ENCODE results near the gene CERS1.
A peak's percentile ranks its signal among the peaks of the same experiment; 100 is the strongest.

Gene CERS1

DNA sequence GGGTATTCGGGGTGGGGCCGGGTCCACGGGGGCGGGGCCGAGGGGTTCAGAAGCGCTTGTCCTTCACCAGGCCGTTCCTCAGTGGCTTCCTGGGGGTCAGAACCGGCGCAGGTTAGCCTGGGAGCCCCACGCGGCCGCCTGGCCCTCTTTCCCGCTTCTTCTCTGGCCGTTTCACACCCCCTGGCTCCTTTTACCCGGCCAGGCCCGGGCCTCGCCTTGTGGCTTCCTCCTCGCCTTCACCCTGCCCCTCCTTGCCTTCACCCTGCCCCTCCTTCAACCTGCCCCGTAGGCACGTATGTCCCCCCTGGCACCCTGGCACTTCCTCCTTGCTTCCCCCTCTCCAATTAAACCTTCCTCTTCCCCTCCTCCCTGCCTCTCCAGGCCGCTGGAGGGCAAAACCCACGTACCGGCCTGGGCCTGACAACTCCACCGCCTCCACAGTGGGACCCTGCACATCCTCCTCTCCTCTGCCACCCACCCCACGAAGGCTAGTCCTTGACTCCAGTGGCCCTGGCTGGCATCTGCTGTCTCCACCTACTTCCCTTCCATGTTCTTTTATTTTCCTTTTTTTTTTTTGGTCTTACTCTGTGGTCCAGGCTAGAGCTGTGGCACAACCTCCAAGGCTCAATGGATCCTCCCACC, 25.3 kb downstream of the CERS1 start:
- no peak for DNase-seq

DNA sequence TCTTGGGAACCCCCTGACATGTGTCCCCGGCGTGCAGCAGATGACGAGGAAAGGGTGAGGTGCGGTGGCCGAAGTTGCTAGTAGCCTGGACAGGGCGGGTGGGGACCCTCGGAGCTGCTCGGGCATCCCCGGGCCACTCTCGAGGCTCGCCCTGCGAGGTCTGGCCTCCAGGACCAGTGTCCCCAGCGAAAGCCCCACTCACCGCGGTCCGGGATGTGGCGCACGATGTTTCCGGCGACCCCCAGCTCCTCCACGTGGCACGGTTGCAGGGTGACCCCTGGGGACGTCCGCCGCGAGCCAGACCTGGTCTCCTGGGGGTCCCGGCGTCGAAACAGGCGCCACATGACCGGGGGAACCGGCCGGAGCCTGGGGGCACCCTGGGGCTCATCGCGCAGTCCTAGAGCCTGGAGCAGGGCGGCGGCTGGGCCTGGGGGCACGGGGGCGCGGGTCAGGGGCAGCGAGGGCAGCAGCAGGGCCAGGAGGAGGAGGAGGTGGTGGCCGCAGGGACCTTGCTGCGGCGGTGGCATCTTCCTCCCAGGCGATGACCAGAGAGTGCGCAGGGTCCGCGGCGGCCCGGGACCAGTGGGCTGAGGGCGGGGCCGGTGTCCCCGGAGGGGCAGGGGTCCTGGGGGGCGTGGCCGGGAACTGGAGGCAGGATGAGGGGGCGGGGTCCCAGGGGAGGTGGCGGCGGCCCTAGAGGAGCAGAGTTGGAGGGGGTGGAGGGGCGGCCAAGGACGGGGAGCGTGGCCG, 26.0 kb downstream of the CERS1 start:
- DNase-seq: no peak

DNA sequence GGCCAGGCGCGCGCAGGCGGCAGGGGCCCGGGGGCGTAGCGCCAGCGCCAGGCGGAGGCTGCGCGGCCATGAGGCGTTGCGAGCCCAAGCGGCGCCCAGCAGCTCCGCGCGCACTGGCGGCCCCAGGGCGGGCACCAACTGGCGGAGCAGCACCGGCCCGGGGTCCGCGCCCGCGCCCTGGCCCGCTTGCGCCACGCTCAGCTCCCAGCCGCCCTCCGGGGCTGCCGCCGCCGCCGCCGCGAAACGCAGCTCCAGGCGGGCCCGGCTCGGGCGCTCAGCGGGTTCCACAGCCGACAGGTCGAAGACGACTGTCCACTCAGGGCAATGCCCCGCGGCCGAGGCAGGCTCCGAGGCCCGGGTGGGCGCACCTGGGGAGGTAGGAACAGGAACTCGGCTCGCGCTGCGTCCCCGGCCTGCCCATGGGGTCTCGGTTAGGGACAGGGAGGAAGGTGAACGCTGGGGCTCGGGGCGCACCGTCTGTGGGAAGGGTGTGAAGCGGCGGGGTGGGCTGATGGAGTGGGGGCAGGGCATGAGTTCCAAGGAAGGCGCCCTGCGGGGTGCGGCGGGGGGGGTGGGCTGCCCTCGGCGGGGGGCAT, 26.8 kb downstream of the CERS1 start:
- no peak for DNase-seq

DNA sequence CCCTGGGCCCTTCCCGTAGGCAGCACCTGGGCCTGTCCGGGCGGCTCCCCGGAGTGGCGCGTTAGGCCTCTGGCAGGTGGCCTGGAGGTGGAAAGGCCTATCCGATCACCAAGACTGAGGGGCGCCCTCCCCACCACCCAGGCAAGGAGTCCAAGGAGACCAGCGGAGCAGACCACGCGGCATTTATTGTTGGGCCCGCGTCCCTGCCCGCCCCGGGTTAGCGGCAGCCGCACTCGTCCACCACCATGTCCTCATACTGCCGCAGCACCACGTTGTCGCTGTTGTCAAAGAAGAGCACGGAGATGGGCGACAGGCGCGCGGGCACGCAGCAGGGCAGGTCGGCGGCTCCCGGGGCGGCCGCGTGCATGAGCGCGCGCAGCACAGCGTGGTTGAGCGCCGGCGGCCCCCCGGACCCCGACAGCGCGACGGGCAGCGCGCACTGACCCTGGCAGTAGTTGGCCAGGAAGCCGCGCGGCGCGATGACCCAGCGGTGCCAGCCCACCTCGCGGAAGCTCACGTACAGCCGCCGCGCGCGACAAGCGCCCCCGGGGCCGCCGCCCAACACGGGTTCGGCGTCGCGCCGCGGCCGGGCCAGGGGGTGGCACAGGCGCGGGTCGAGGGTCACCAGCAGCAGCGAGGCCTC, 27.5 kb downstream of the CERS1 start:
- no peak for DNase-seq

DNA sequence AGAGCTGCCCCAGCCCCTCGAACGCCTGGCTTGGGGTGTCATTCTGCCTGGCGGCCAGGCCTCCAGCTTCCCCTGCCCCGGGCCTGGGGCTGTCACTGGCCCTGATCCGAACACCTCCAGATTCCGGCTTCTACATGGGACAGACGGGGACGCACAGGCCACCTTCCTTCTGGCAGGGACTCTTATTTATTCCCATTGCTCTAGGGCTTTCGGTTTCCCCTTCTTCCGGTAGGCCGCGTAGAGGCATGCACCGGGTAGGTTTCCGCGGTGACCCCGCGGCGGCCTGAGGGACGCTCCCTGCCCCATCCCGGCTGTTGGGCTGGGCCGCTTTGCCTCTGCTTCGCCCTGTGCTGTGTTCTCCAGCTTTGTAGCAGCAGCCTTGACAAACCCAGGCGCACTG, 28.2 kb downstream of the CERS1 start:
- no peak for DNase-seq

DNA sequence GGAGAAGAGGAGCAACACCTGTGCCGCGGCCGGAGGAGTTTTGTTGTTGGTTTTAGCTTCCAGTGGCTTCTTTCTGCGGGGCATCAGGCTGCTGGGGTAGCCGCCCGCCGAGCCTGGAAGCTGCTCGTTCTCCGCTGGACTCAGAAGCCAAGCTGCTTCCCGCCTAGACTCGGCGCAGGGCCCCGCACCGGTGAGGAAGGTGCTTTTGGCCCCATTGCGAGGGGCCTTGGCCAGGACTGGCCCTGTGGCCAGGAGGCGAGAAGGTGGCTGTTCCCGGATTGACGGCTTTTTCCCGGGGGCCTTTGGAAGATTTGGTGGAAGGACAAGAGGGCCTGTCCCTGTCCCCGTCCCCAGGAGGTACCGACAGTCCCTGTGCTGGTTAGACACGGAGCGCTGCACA, 28.8 kb downstream of the CERS1 start:
- DNase-seq: no peak

DNA sequence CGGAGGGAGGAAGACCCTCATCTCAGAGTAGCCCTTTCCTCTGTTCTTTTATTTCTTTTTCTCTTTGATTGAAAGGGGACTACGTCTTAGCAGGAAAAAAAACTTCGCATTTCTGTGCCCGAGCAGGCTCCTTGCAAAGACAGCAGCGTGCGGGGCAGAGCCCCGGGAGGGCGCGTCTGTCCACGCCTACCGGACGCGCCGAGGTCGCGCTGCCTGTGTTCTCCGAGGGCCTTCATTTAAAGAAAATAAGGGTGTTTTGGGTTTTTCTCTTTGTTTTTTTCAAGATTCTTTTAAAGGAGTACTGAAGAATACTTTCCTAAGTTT, 29.2 kb downstream of the CERS1 start:
- DNase-seq: no peak

DNA sequence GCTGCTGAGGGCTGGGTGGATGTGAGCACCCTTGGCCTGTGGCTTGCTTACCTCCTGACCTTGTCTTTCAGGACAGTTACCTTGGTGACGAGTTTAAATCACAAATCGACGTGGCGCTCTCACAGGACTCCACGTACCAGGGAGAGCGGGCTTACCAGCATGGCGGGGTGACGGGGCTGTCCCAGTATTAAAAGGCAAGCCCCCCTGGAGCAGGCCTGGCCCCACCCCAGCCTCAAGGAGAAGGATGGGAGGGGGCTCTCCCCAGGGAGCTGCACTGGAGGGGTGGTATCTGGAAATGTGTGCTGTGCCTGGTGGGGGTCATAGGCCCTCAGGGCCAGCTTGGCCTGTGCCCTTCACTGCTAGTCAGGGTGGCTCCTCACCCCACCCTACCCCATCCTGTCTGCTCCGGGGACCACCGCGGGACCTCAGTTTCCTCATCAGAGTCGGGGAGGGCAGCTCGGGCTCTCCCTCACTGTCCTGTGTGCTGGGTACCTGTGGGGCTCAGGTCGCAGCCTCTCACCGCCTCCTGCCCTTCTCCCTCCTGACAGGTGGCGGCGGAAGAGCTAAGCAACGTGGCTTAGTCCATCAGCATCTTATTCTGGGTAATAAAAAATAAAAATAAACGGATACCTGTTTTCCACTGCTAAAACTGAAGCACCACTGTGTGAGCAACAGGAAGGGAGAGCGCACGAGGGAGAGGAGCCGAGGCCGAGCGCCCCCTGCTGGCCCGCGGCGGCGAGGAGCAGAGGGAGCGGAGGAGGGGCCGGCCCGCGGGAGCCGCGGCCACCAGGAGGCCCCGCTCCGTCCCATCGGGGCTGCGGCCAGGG, 29.8 kb downstream of the CERS1 start:
- peak; percentile 49 for DNase-seq

DNA sequence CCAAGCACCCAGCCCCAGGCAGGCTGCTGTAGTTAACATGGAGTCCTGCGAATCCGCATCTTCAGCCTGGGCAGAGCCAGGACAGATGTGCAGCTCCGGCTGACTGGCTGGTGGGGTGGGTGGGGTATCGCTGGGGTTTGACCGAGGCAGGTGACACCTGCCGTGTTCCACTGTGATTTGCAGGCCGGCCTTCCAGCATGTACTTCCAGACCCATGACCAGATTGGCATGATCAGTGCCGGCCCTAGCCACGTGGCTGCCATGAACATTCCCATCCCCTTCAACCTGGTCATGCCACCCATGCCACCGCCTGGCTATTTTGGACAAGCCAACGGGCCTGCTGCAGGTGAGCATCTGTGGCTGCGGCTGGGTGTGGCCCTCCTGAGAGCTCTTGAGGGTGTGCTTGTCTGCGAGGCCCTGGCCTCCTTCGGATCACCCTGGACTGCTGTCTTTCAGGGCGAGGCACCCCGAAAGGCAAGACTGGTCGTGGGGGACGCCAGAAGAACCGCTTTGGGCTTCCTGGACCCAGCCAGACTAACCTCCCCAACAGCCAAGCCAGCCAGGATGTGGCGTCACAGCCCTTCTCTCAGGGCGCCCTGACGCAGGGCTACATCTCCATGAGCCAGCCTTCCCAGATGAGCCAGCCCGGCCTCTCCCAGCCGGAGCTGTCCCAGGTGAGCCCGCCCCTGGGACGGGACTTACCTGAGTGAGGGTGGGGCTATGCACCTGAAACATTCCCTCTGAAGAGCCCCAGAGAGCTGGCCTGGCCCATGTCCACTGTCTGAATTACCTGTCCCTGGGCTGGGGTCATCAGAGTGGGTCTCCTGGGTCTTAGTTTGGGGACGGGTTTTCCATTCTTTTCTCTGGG, 30.6 kb downstream of the CERS1 start:
- DNase-seq: no peak

DNA sequence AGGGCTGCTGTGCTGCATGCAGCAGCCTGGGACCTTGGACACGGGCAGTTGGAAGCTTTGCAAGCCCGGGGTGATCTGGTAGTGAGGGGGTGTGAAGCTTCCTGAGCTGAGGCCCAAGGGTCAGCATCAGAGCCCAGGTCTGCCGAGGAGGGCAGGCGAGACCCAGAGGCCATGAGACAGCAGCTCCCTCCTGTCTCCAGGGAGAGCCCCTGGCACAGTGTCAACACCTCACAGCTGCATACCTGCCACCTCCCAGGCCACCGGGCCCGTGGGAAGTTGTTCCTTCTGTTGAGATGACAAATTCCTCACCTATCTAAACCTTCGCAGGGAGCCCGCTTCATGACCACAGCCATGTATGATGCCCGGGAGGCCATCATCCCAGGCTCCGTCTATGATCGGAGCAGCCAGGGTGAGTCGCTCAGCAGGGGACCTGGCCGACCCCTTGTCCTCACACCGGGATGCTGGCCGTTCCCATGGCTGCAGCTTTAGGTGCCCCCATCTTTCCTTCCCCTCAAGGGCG, 32.1 kb downstream of the CERS1 start:
- DNase-seq: no peak

DNA sequence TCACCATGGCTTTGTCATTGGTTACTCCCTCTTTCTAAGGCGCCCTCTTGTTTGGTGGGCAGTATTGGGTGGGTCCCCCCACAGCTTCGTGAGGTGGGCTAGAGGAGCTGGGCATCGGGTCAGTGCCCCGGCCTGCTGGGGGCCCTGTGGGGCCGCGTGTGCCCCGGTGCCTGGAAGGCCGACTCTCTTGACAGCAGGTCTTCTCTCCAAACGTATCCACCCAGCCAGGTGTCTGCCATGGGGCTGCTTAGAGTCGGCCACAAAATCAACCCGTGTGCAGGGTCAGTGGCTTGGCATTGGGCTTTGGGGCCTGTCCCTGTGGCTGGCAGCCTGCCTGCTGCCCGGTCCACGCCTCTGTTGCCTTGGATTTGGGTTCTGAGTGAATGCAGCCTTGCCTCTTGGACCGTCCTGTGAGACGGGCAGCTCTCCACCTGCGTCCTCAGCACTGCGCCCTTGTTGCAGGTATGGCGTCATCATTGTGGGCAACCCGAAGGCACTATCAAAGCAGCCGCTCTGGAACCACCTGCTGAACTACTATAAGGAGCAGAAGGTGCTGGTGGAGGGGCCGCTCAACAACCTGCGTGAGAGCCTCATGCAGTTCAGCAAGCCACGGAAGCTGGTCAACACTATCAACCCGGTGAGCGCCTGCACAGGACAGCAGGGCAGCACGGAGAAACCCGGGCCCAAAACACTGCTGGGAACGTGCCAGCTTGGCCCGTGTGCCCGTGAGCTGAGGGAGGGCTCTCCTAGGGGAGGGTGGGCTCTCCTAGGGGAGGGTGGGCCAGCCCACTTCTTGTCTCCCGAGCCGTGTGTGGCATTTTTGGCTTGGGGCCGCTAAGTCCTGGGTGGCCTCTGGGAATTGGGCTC, 32.7 kb downstream of the CERS1 start:
- no peak for DNase-seq

DNA sequence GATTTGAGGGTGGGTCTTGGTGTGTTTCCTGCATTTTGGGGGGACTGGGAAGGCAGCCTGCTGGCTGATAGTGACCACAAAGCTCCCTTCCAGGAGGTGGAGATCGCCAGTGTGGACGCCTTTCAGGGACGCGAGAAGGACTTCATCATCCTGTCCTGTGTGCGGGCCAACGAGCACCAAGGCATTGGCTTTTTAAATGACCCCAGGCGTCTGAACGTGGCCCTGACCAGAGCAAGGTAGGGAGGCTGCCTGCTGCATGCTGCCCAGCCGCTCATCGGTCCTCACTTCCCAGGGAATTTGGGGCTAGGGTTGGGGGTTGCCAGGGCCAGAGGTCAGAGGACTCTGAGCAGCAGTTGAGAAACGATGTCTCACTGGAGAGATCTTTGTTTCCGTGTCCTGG, 34.0 kb downstream of the CERS1 start:
- DNase-seq: no peak

DNA sequence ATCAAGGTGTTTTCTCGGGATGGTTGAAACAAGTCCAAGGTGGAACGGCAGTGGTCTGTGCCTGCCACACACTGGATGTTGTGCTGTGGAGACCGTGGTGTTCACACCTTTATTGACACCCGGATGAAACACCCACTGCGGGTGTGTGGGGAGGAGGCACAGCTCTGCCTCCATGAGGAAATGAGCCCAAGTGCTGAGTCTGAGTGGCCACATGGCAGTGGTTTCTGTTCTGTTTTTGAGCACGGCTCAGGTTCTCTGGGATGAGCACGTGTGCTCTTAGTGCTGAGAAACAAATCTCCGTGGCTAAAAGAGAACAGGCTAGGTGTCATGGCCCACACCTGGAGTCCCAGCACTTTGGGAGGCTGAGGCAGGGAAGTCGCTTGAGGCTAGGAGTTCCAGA, 34.7 kb downstream of the CERS1 start:
- DNase-seq: peak; percentile 39

DNA sequence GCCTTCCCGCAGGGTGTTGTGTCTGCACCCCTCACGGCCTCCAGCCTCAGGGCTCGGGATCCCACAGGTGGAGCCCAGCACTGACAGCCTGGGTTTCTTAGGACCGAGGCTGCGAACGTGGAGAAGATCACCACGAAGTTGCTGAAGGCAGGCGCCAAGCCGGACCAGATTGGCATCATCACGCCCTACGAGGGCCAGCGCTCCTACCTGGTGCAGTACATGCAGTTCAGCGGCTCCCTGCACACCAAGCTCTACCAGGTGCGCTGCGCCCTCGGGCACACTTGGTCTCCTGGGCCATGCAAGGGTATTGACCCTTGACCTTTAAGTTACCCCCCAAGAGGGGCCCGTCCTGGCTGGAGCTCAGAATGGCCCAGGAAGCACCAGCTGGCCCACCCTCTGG, 35.2 kb downstream of the CERS1 start:
- no peak for DNase-seq

DNA sequence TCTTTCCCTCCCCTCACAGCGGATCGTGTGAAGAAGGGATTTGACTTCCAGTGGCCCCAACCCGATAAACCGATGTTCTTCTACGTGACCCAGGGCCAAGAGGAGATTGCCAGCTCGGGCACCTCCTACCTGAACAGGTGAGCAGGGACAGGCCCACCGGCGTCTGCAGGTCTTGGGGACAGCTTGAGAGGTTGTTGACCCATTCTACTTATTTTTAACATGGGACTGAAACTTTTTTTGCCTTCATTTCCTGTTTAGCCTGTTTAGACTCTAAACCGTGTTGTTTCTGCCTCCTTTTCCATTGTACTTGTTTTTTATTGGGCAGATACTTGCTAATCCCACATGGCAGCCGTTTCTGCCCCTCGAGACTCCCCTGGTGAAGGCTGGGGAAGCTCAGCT, 35.7 kb downstream of the CERS1 start:
- DNase-seq: no peak

DNA sequence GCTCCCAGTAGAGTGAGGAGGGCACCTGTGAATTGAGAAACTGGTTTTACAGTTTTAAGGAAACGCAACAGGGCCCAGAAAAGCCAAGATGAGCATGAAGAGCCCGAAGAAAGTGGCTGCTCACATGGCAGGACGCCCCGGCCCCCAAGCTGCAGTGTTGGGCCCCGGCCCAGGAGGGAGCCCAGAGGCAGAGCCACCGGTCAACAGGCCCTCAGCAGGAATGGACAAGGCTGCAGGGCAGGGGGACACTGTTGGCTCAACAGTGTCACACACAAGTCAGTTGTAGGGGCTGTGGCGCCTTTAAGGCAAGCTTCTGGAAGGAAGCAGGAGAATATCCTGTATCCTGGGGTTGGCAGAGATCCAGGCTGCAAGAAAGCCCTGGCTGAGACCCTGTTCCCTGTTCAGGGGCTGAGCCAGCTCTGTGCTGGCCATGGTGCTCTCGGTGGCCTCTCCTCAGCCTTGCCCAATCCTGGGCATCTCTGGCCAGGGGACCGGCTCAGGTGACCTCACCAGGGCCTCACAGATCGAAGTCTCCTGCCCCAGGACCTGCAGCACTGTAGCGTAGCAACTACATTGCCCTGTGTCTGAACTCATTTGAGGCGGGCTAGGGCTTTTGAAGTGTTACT, 36.2 kb downstream of the CERS1 start:
- DNase-seq: no peak

DNA sequence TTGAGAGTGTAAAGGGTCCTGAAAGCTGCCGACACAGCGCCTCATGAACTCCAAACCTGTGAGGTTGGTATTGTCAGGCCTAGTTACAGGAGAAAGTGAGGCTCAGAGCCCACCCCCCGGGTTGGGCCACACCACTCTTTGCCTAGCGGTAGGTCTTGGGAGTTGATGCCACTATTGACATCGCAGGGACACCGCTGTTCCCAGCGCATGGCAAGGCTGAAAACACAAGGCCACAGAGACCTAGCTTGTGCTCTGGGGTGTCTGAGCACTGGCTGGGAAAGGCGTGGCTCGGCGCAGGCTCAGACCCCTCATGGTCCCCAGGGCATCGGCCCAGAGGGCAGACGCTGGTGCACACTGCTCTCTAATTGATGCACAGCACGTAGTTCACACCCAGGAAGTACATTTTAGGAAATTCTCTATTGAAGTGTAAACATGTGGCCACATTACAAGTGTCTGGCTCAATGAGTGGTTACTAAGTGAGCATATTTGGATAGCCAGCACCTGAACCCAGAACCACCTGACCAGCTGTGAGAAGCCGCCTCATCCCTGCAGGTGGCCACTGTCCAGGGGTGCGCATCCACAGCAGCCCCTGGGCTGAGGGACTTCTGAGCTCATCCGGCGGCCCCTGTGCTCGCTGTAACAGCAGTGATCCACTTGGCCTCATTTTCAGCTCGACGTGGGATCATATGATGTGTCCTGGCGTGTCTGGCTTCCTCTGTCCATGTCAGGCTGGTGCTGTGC, 36.9 kb downstream of the CERS1 start:
- DNase-seq: no peak

DNA sequence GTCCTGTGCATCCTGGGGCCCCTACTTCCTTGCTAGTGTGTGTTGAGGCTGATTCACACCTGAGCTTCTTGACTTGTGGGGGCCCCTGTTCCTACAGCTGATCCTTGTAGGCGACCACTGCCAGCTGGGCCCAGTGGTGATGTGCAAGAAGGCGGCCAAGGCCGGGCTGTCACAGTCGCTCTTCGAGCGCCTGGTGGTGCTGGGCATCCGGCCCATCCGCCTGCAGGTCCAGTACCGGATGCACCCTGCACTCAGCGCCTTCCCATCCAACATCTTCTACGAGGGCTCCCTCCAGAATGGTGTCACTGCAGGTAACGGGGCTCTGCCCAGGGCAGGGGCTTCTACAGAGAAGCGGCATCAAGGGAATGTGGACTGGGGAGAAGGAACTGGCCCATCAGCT, 38.7 kb downstream of the CERS1 start:
- no peak for DNase-seq

DNA sequence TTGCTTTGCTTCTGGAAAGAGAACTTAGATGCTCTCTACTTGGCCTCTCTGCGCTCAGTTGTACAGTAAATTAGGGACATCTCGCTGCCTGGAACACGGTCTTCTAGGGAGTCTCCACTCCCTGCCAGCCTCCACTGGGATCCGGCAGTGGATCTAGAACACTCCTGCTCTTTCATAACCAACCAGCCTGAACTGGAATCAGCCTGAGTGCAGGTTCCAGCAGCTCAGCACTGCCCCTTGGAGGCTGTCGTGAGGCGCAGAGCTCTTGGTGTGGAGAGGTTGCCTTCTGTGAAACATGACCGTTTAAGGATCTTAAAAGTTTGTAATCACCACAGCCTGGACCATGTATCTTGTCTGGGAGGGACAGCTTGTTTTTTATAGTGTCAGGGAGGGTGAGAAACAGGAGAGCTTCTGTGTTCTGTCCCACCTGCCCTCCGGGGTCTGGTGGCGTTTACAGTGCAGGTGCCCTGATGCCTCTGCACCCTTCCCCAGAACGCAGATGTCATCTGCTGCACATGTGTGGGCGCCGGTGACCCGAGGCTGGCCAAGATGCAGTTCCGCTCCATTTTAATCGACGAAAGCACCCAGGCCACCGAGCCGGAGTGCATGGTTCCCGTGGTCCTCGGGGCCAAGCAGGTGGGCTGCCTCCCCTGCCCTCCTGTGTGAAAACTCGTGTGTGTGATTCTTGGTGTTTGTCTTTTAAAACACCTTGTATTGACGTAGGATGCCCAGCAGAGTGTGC, 39.4 kb downstream of the CERS1 start:
- DNase-seq: no peak
